ENCODE results near the gene CPE.
"Not testable (repeated sequence)": the region's sequence is repeated elsewhere in the genome, so short reads cannot be mapped to it uniquely, and the experiment has no call there.

- TF ChIP-seq CTCF (IDR thresholded peaks at IDR 0.05; ENCODE audit: low read depth, low read length, poor library complexity, severe bottlenecking); EZH2phosphoT487 (IDR thresholded peaks at IDR 0.05; ENCODE audit: borderline replicate concordance, low read length): not testable (repeated sequence)
Observed at GRCh38 chr4:165492583-165492982, 113.8 kb downstream of the CPE start.
